ENCODE measurements around the gene MGLL. TPM values are rescaled to one million over a fixed set of nuclear protein-coding genes. Genes with fewer than 3 reads are reported as not detected.

MGLL gene
- total RNA-seq, 4 donors from 2014 or later = 58.9 to 129 (median 96.3) TPM

- TF ChIP-seq CTCF (IDR thresholded peaks at IDR 0.05) = no peak
- ATAC-seq (ENCODE audit: low FRiP score) = no peak
These were observed 1.4 kb downstream of the MGLL start for GRCh38 chr3:127820826-127821313.

GRCh38 chr3:127820221-127820825 lies 2.0 kb downstream of the MGLL start:
- DNase-seq (ENCODE audit: low spot score) (no peak), ATAC-seq (ENCODE audit: low FRiP score) (no peak)
- TF ChIP-seq CTCF (IDR thresholded peaks at IDR 0.05) = no peak

More at GRCh38 chr3:127820826-127821313, 1.4 kb downstream of the MGLL start:
- DNase-seq (ENCODE audit: low spot score) = no peak

- TF ChIP-seq CTCF (IDR thresholded peaks at IDR 0.05) = no peak
- ATAC-seq (ENCODE audit: low FRiP score) (no peak), DNase-seq (ENCODE audit: low spot score) (no peak)
These were observed 2.7 kb downstream of the MGLL start for GRCh38 chr3:127819656-127820055.

- DNase-seq (ENCODE audit: low spot score) = no peak
- no peak for TF ChIP-seq CTCF (IDR thresholded peaks at IDR 0.05)
- no peak for ATAC-seq (ENCODE audit: low FRiP score)
These were observed 3.2 kb downstream of the MGLL start for GRCh38 chr3:127819086-127819485.

- TF ChIP-seq CTCF (IDR thresholded peaks at IDR 0.05) = no peak
- no peak for DNase-seq (ENCODE audit: low spot score)
- peak; percentile 83 for ATAC-seq (ENCODE audit: low FRiP score)
These were observed 4.9 kb downstream of the MGLL start for GRCh38 chr3:127817406-127817841.

GRCh38 chr3:127816783-127817405 lies 5.4 kb downstream of the MGLL start:
- ATAC-seq (ENCODE audit: low FRiP score) (no peak), DNase-seq (ENCODE audit: low spot score) (no peak)
- no peak for TF ChIP-seq CTCF (IDR thresholded peaks at IDR 0.05)
